GM18861 (cell line): ENCODE data around the gene PARVB.
"Not testable (repeated sequence)": the region's sequence is repeated elsewhere in the genome, so short reads cannot be mapped to it uniquely, and the experiment has no call there.

ENCODE experiments used
- ATAC-seq: cut with Tn5 transposase; IDR thresholded peaks from one replicate; pipeline ENCODE4 v1.9.1; 2021; ENCODE audit not compliant: unreplicated experiment

The PARVB gene

GRCh38 chr22:44103735-44104480, 79.8 kb downstream of the PARVB start:
- ATAC-seq: no peak

DNA sequence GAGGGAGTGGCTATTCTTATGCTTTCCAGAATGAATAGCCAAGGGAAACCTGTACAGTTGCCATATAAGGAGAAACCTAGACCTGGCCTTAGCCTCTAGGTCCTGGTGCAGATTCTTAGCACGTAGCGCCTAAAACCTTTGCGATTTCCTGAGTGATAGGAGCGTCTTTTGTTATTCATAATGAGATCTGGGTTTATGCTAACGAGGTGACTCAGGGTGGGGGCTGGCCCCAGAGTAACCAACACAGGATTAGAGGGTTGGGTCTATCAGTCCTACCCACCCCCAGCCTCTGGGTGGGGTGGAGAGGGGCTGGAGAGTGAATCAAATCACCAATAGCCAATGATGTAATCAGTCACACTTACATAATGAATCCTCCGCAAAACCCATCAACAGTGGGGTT, 83.2 kb downstream of the PARVB start:
- ATAC-seq: no peak

DNA sequence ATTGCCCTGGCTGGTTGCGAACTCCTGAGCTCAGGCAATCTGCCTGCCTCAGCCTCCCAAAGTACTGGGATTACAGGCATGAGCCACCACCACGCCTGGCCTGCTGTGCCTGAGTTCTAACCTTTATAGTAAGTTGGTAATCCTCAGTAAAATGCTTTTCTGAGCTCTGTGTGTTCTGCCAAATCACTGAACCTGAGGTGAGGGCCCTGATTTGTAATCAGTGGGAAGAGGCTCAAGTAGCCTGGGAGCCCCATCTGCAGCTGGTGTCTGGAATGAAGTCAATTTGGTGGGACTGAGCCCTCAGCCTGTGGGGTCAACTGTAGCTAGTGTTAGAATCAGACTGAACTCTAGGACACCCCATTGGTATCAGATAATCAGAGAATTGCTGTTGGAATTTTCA, 84.0 kb downstream of the PARVB start:
- ATAC-seq: no peak

DNA sequence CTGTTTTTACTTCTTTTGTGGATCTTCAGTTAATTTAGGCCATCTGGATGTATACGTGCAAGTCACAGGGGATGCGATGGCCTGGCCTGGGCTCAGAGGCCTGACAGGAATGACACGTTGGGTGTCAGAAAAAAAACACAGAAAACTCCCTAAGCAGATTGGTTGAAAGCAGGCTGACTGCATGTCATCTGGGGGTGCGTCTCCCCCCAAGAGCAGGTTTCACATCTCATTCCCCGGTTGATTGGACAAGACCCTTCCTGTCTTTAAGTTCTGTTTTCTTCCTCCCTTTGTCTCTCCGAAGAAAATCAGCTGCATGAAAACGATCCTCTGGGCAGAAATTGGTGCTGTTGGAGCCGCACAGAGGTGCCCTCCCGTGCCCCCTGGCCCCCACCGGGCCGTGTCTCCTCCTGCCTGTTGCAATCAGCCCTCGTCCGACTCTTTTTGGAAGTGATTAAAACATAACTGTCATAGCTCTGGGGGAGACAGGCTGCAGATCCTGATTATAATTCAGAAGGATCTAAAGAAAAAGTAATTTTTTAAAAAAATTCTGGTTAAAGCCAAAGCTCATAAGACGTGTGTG, 84.8 kb downstream of the PARVB start:
- ATAC-seq: no peak

DNA sequence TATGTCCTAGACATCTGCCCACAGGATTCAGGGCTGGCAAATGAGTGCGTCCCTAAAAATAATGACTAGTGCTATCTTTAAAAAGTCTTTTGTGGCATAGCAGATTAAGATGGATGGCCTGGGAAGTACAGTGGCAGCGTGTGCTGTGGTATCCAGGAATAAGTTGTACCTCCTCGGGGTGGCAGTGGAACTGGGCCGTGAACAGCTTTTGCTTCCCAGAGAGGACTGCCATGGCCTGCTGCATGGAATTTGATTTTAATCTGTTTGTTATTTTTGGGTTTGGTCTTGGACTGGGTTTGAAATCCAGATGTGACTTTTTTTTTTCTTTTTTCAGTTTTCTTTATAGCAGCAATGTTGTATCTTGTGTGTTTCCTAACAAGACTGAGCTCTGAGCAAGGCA, 85.3 kb downstream of the PARVB start:
- no peak for ATAC-seq

DNA sequence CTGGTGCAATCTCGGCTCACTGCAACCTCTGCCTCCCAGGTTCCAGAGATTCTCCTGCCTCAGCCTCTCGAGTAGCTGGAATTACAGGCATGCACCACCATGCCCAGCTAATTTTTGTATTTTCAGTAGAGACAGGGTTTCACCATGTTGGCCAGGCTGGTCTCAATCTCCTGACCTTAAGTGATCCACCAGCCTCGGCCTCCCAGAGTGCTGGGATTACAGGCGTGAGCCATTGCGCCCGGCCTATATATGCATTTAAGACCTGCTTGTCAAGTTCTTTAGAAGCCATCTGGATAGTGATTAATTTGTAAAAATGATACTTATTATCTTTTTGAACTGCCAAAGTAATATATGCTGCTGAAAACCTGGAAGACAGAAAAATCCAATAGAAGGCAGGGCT, 86.6 kb downstream of the PARVB start:
- not testable (repeated sequence) for ATAC-seq

DNA sequence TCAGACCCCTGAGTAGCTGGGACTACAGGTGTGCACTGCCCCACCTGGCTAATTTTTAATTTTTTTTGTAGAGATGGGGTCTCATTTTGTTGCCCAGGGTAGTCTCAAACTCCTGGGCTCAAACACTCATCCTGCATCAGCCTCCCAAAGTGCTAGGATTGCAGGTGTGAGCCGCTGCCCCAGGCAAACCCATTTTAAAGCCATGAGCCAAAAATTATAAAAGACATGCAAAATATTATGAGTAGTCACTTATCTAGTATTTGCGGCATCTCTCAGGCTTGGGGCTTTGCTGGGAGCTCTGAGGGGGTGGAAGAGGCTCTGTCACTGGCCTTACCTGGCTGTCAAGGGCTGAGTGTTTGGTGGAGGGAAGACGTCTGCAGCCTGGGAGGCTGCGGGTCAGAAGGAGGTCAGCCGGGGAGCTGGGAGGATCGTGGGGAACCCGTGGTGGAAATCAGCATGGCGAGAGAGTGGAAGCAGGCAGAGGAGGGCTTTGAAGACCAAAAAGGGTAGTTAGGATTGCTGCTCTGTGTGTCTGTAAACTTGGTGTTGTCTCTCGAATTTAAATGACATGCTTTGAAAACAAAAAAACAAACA, 87.6 kb downstream of the PARVB start:
- ATAC-seq: no peak

DNA sequence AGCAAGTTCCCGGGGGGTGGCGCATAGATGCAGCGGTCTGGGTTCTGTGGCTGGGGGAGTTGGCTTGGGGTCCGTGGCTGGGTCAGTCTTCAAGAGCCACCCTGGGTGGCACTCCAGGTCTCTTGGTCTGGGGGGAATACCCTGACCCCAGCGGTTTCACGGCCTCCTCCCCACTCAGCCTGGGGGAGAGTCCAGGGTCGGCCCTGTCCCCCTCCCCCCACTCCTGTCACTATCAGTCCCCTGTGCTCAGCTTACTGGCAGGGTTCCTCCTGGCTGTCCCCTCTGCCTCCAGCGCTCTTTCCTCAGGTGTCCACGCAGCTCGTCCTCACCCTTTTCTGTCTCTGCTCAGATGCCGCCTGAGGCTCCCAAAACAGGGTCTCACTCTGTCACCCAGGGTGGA, 88.1 kb downstream of the PARVB start:
- ATAC-seq: no peak

- no peak for ATAC-seq
These were observed 92.2 kb downstream of the PARVB start for GRCh38 chr22:44116331-44116730.

DNA sequence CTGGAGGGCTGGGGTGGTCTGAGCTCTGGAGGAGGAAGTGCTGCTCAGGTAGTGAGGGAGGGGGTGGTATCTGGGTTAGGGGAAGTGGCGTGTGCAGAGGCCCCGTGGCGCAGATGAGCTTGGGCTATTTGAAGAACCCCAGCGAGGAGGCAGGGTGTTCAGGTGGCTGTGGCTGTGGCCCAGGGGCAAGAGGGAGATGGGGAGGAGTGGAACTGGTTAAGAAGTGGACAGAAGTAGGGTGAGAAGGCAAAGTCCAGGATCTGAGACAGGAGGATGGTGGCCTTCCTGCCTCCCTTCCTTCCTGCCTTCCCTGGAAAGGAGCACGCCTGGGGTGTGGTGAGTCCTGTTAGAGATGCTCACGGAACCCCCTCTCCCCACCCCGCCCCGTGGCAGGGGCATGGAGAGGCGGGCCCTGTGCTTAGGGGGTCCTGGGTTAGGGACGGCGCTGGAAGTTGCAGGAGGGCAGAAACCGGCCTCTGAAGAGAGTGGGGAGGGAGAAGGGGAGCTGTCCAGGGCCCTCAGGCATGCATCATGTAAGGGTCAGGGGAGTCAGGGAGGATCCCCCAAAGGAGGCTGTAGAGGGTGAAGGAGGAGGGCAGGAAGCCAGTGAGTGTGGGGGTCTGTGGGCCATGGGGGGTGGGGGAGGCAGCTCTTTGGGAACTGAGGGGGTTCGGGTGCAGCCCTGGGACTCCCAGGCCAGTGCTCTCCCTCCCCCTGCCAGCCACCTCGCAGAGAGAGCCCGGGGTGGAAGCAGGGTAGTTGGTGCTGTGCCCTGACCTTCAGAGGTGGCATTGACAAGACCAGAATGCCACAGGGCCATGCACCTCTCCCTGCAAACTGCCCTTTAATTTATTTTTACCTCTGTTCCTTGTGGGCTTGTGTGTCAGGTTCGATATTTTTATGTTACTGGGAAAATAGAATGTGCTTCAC, 92.9 kb downstream of the PARVB start:
- ATAC-seq: no peak

DNA sequence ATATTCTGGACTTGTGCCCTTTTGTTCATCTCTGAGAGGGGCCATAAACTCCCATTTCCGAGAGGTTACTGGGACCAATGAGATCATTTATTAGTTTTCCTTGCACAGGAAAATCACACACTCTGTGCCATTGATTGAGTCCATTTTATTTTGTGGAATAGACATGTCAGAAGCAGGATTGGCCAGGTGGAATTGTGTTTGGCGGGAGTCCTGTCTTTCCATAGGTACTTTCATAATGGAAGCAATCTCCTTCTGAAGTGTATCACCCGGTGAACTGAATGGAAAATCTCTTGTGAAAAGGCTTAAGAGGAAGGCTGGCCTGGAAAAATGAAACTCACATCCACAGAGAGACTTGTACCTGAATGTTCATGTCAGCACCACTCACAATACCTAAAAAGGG, 93.6 kb downstream of the PARVB start:
- no peak for ATAC-seq

DNA sequence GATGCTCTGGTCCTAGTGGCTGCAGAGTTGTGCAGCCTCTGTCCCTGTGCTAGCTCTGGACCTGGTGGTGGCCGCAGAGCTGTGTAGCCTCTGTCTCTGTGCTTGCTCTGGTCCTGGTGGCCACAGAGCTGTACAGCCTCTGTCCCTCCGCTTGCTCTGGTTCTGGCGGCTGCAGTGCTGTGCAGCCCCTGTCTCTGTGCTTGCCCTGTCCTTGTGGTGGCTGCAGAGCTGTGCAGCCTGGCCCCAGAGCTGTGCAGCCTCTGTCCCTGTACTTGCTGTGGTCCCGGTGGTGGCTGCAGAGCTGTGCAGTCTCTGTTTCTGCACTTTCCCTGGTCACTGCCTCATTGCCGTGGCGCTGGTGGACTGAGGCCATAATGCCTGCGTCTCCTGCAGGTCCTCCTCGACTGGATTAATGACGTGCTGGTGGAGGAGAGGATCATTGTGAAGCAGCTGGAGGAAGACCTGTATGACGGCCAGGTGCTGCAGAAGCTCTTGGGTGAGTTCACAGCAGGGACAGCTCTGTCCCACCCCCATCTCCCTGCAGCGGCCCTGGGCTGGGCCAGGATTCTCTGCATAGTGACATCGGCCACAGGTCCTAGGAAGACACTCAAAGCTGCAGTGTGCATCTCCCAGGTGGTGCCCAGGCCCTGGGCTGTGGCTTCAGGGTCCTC, 94.7 kb downstream of the PARVB start:
- no peak for ATAC-seq

- no peak for ATAC-seq
These were observed 95.7 kb downstream of the PARVB start for GRCh38 chr22:44119669-44120313.

DNA sequence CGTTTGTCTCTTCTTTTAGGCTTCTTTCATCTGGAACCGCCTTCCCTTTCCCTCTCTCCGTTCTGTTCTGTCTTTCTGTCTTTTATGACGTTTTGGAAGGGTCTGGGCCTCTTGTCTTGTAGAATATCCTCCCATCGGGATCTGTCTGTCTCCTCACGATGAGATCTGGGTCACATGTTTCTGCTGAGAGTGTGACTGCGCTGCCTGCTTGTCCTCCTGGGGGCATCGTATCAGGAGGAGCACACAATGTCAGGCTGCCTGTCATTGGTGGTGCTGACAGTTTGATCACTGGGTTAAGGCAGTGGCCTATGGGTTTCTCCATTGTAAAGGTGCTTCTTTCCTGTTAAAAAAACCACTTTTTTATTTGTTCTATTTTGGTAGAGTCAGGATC, 96.2 kb downstream of the PARVB start:
- ATAC-seq: no peak

DNA sequence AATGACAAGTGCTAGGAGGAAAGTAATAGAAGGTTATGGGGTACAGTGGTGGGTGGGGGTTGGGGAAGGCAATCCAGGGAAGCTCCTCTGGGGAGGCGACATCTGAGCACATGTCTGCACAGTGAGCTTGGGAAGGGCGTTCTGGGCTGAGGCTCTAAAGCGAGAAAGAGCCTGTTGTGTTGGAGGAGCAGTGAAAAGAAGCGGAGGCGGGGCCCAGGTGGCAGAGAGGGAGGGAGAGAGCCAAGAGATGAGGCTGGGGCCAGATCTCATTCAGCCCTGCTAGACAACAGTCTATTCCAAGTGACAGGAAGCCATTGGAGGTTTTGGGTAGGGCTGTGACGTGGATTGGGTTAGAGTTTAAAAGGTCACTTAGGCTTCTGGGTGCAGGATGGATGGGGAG, 101.3 kb downstream of the PARVB start:
- no peak for ATAC-seq

DNA sequence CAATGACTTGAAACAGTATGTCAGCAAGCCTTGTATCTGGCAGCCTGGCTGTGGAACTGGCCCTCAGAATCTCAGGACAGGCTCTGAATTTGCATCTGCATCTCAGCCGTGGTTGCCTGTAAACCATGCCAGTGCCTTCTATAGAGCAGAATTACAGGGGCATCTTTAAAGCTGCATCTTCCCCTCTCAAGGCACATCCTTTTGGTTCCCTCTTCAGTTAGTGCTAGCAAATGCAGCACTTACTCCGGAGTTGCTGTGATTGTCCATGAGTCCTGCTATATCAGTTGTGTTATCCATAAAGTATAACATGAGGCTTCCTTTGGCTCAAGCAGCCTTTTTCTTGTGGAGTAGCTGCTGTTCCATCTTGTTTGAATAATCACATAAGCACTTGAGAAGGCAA, 102.7 kb downstream of the PARVB start:
- no peak for ATAC-seq

GRCh38 chr22:44127356-44127755, 103.3 kb downstream of the PARVB start:
- ATAC-seq: no peak

DNA sequence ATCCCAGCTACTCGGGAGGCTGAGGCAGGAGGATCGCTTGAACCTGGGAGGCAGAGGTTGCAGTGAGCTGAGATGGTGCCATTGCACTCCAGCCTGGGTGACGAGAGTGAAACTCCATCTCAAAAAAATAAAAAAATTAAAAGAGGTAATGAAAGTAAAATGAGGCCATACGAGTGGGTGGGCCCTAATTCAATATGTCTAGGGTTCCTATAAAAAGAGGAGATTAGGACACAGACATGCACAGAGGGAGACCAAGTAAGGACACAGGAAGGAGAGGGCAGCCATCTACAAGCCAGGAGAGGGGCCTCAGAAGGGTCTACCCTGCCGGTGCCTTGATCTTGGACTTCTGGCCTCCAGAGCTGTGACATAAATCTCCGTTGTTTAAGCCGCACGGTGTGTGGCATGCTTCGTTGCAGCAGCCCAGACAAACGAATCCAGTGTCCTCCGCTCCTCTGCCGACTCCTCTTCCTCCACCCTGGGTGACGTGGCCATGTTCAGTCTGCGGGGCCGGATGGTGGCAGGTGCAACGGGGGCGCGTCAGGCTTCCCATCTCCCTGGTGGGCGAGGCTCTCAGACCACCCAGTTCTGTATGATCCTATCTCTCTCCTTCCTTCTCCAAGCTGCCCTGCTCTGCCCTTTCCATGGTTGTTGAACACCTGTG, 105.0 kb downstream of the PARVB start:
- no peak for ATAC-seq

DNA sequence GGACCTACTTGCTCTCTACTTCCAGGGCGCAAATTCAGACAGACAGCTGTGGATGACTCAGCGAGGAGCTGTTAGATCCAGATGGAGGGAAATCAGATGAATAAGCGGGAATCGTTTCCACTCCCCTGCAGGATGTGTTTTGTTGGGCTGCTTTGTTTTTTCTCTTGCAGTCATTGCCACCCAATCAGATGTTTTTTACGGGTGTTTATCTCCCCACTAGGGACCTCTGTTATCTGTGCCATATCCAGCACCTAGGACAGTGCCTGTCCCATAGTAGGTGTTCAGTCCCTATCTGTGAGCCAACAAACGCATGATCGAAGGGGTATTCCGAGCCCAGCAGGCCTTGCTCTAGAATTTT, 105.5 kb downstream of the PARVB start:
- no peak for ATAC-seq

DNA sequence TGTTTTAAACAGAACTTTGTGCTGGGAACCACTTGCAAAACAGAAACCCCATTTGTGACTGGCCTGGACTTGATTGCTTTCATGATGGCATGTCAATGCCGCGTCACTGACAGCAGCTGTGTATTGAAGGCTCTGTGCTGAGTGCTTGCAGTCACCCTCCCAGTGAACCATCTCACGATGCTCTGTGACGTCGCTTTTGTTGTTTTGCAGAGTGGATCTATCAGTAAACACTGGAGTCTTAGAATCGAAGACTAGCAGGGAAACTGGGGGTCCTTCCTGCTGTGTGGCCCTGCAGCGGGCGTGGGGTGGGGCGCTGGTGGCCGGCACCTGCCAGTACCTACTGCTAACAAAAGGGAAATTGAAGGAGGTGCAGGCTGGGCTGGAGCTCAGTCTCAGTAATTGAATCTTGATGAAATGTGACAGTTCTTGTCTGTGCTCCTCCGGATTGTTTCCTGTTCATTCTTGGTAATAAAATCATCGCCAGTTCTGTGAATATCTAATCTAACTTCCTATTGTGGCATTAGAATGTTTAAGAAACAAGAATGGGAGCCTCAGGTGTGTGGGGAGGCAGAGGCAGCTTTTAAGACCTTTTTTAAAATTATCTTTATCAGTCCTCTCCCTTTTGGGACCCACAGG, 106.1 kb downstream of the PARVB start:
- no peak for ATAC-seq
